Suppressor macrophage treated with lipopolysaccharide for 1 hour (primary cell): ENCODE data around the gene HPD.
"Not testable (repeated sequence)": the region's sequence is repeated elsewhere in the genome, so short reads cannot be mapped to it uniquely, and the experiment has no call there.

ENCODE experiments used
- DNase-seq, 3 donors: peaks; one replicate each; pipeline ENCODE4 v3.0.0-alpha.2; 2020 to 2022

The HPD gene

GRCh38 chr12:121858662-121859572 is at the start of gene HPD:
Gene HPD, minus strand, starts transcription at chr12:121858859. Its CDS starts 36 bp downstream, at chr12:121858823.
- DNase-seq = no peak

- no peak for DNase-seq
These were observed 47.1 kb upstream of the HPD start for GRCh38 chr12:121905746-121906145.

GRCh38 chr12:121903202-121903601 is 44.5 kb upstream of the HPD start:
- DNase-seq = no peak

- DNase-seq = no peak
These were observed 40.9 kb upstream of the HPD start for GRCh38 chr12:121899590-121899989.

GRCh38 chr12:121898287-121898686 is 39.6 kb upstream of the HPD start:
- DNase-seq = no peak

GRCh38 chr12:121894633-121895032 is 36.0 kb upstream of the HPD start:
- no peak for DNase-seq

GRCh38 chr12:121893961-121894460 is 35.4 kb upstream of the HPD start:
- peak; percentile 46 to 60 (median 51) for DNase-seq

GRCh38 chr12:121892673-121893561 is 34.3 kb upstream of the HPD start:
- DNase-seq = no peak

GRCh38 chr12:121889661-121890060 is 31.0 kb upstream of the HPD start:
- DNase-seq = not testable (repeated sequence)

- DNase-seq = no peak
These were observed 30.6 kb upstream of the HPD start for GRCh38 chr12:121889274-121889624.

- peak; percentile 99 for DNase-seq
These were observed 30.0 kb upstream of the HPD start, which contains the start of gene PSMD9 for GRCh38 chr12:121888478-121889273. Gene PSMD9, plus strand, starts transcription at chr12:121888790. Its CDS starts 67 bp downstream, at chr12:121888857.

GRCh38 chr12:121888083-121888477 is 29.4 kb upstream of the HPD start:
- no peak for DNase-seq

- DNase-seq = peak; percentile 36 to 55 (median 46)
These were observed 26.5 kb upstream of the HPD start for GRCh38 chr12:121885129-121885528.

- no peak for DNase-seq
These were observed 24.6 kb upstream of the HPD start for GRCh38 chr12:121883315-121883660.

GRCh38 chr12:121876080-121876447 is 17.4 kb upstream of the HPD start:
- not testable (repeated sequence) for DNase-seq

GRCh38 chr12:121875582-121875981 is 16.9 kb upstream of the HPD start:
- DNase-seq = no peak

- peak in 2 of 3 donors; percentile 48 to 55 for DNase-seq
These were observed 15.4 kb upstream of the HPD start for GRCh38 chr12:121874071-121874470.

GRCh38 chr12:121873216-121873569 is 14.5 kb upstream of the HPD start:
- DNase-seq = peak in 1 of 3 donors; percentile 17

GRCh38 chr12:121872546-121873215 is 14.0 kb upstream of the HPD start:
- DNase-seq = peak in 1 of 3 donors; percentile 20

GRCh38 chr12:121871467-121871866 is 12.8 kb upstream of the HPD start:
- no peak for DNase-seq

- not testable (repeated sequence) for DNase-seq
These were observed 10.6 kb upstream of the HPD start for GRCh38 chr12:121869229-121869628.

GRCh38 chr12:121866331-121866730 is 7.7 kb upstream of the HPD start:
- no peak for DNase-seq
